ENCODE data around the gene TMEM171.

DNA sequence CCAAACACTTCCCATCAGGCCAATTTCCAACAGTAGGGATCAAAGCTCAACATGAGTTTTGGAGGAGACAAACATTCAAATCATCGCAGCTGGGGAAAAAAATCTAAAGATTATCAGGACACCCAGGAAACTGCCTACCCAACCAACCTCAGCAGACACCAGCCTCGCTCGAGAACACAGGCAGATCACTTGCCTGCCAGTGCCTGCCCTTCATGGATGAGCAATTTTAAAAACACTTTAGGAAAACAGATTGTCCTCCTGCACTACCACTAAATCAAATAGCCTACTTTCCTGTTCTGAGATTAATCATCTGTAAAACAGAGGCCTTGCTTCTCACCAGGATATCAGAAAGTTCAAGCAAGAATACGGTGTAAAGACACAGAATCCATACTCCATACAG lies 37.9 kb downstream of the TMEM171 start:
- TF ChIP-seq POLR2AphosphoS5 (IDR thresholded peaks at IDR 0.05): no peak
- TF ChIP-seq, protein P1, sequence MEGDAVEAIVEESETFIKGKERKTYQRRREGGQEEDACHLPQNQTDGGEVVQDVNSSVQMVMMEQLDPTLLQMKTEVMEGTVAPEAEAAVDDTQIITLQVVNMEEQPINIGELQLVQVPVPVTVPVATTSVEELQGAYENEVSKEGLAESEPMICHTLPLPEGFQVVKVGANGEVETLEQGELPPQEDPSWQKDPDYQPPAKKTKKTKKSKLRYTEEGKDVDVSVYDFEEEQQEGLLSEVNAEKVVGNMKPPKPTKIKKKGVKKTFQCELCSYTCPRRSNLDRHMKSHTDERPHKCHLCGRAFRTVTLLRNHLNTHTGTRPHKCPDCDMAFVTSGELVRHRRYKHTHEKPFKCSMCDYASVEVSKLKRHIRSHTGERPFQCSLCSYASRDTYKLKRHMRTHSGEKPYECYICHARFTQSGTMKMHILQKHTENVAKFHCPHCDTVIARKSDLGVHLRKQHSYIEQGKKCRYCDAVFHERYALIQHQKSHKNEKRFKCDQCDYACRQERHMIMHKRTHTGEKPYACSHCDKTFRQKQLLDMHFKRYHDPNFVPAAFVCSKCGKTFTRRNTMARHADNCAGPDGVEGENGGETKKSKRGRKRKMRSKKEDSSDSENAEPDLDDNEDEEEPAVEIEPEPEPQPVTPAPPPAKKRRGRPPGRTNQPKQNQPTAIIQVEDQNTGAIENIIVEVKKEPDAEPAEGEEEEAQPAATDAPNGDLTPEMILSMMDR (IDR thresholded peaks at IDR 0.05): no peak
- no peak for TF ChIP-seq POLR2A (IDR thresholded peaks at IDR 0.05)
